Natural killer cell treated with Interleukin-12 subunit alpha and Interleukin-12 subunit beta and Interleukin-15 and Interleukin-18, amount 100 ng/mL, for 72 hours (primary cell): Measurements from ENCODE around the gene RPS6KA5. TPM values are rescaled to one million over a fixed set of nuclear protein-coding genes. Genes with fewer than 3 reads are reported as not detected.
"Not testable (repeated sequence)": the region's sequence is repeated elsewhere in the genome, so short reads cannot be mapped to it uniquely, and the experiment has no call there.

Experiments
- ATAC-seq, 2 donors: fragments of 150-1000 bp; cut with Tn5 transposase in 1 of 2; sonication (Bioruptor Pico), chemical (Tn5 transposase) in 1 of 2; 2 replicates each; pipeline ENCODE4 v1.10.0; 2021
- DNase-seq: peaks from one replicate; pipeline ENCODE4 v3.0.0; 2022; ENCODE audit warnings: low spot score
- H3K27ac Mint-ChIP-seq, 2 donors: 1 replicate in 1 of 2; 2 replicates in 1 of 2; pipeline ENCODE4 v1.8.0; 2022; ENCODE audit warnings: mixed read lengths in 2 of 2, mild to moderate bottlenecking in 1 of 2, moderate library complexity in 1 of 2
- H3K27me3 Mint-ChIP-seq, 2 donors: 1 replicate in 1 of 2; 2 replicates in 1 of 2; pipeline ENCODE4 v1.8.0; 2022; ENCODE audit warnings: mixed read lengths in 2 of 2
- H3K36me3 Mint-ChIP-seq: one replicate; pipeline ENCODE4 v1.8.0; 2022; ENCODE audit warnings: mixed read lengths
- H3K4me1 Mint-ChIP-seq, 2 donors: 1 replicate in 1 of 2; 2 replicates in 1 of 2; pipeline ENCODE4 v1.8.0; 2022; ENCODE audit warnings: low read depth in 2 of 2, mixed read lengths in 2 of 2, mild to moderate bottlenecking in 1 of 2
- H3K4me3 Mint-ChIP-seq: one replicate; pipeline ENCODE4 v1.8.0; 2022; ENCODE audit warnings: mixed read lengths
- H3K9me3 Mint-ChIP-seq: 2 replicates; pipeline ENCODE4 v1.8.0; 2022; ENCODE audit warnings: mixed read lengths
- total RNA-seq, 2 donors: library from RNA; stranded (reverse); gene quantifications; one replicate each; pipeline ENCODE4 v1.2.3, GENCODE V29; 2022

RPS6KA5 gene
- total RNA-seq, 2 donors from 2014 or later: 20.5 to 47.5 TPM

GRCh38 chr14:90846511-90846910 is 213.9 kb downstream of the RPS6KA5 start:
- H3K9me3 Mint-ChIP-seq: no peaks in the 10 kb centered on the region
- ATAC-seq: no peak
- H3K27me3 Mint-ChIP-seq: no peaks in the 10 kb centered on the region
- DNase-seq: no peak
- H3K36me3 Mint-ChIP-seq: no peaks in the 10 kb centered on the region
- peaks cover 6% of the 10 kb centered on the region in 2 donors for H3K4me1 Mint-ChIP-seq
- H3K27ac Mint-ChIP-seq: no peak overlapping the region
- H3K4me3 Mint-ChIP-seq: no peak overlapping the region

GRCh38 chr14:90844321-90844720 is 216.1 kb downstream of the RPS6KA5 start:
- Mint-ChIP-seq H3K27ac (no peak overlapping the region), H3K36me3 (no peaks in the 10 kb centered on the region), H3K4me3 (no peak overlapping the region), H3K4me1 (peaks cover 6% of the 10 kb centered on the region in 2 donors), H3K27me3 (no peaks in the 10 kb centered on the region), H3K9me3 (no peaks in the 10 kb centered on the region)
- ATAC-seq (no peak), DNase-seq (no peak)

- peak overlapping the region in 1 of 2 donors; percentile 30 for H3K27ac Mint-ChIP-seq
- no peaks in the 10 kb centered on the region for H3K36me3 Mint-ChIP-seq
- ATAC-seq: peak; percentile 58 to 76
- peaks cover 6% of the 10 kb centered on the region in 2 donors for H3K4me1 Mint-ChIP-seq
- no peak overlapping the region for H3K4me3 Mint-ChIP-seq
- DNase-seq: no peak
- no peaks in the 10 kb centered on the region for H3K9me3 Mint-ChIP-seq
- H3K27me3 Mint-ChIP-seq: no peaks in the 10 kb centered on the region
Measured at GRCh38 chr14:90842726-90843125, 217.7 kb downstream of the RPS6KA5 start.

GRCh38 chr14:90840667-90841066 is 219.8 kb downstream of the RPS6KA5 start:
- not testable (repeated sequence) for H3K4me3 Mint-ChIP-seq, DNase-seq, ATAC-seq, H3K4me1 Mint-ChIP-seq, H3K9me3 Mint-ChIP-seq, H3K27me3 Mint-ChIP-seq, H3K36me3 Mint-ChIP-seq
- H3K27ac Mint-ChIP-seq: peak overlapping the region in 1 of 2 donors; percentile 63

- peaks cover 10 to 12% of the 10 kb centered on the region in 2 donors for H3K4me1 Mint-ChIP-seq
- H3K27me3 Mint-ChIP-seq: no peaks in the 10 kb centered on the region
- no peak overlapping the region for H3K27ac Mint-ChIP-seq
- no peak overlapping the region for H3K4me3 Mint-ChIP-seq
- H3K9me3 Mint-ChIP-seq: no peaks in the 10 kb centered on the region
- DNase-seq: no peak
- H3K36me3 Mint-ChIP-seq: no peaks in the 10 kb centered on the region
- no peak for ATAC-seq
Measured at GRCh38 chr14:90839889-90840266, 220.6 kb downstream of the RPS6KA5 start.

GRCh38 chr14:90839024-90839888 is 221.2 kb downstream of the RPS6KA5 start:
- no peak overlapping the region for H3K4me3 Mint-ChIP-seq
- DNase-seq (no peak), ATAC-seq (no peak)
- H3K27me3 Mint-ChIP-seq: no peaks in the 10 kb centered on the region
- H3K36me3 Mint-ChIP-seq: no peaks in the 10 kb centered on the region
- no peak overlapping the region for H3K27ac Mint-ChIP-seq
- peaks cover 11 to 12% of the 10 kb centered on the region in 2 donors for H3K4me1 Mint-ChIP-seq
- no peaks in the 10 kb centered on the region for H3K9me3 Mint-ChIP-seq

- not testable (repeated sequence) for H3K27ac Mint-ChIP-seq, ATAC-seq, H3K4me3 Mint-ChIP-seq, H3K9me3 Mint-ChIP-seq, DNase-seq, H3K27me3 Mint-ChIP-seq, H3K36me3 Mint-ChIP-seq
- peaks cover 11 to 12% of the 10 kb centered on the region in 2 donors for H3K4me1 Mint-ChIP-seq
Measured at GRCh38 chr14:90838531-90838930, 221.9 kb downstream of the RPS6KA5 start.

- Mint-ChIP-seq H3K4me3 (no peak overlapping the region), H3K36me3 (no peaks in the 10 kb centered on the region), H3K4me1 (peaks cover 5 to 6% of the 10 kb centered on the region in 2 donors), H3K27ac (no peak overlapping the region), H3K9me3 (no peaks in the 10 kb centered on the region), H3K27me3 (peaks cover 0 to 2% of the 10 kb centered on the region in 2 donors)
- DNase-seq: no peak
- ATAC-seq: no peak
Measured at GRCh38 chr14:90837355-90837754, 223.1 kb downstream of the RPS6KA5 start.

- no peak overlapping the region for H3K27ac Mint-ChIP-seq
Measured at GRCh38 chr14:90836692-90837063, 223.8 kb downstream of the RPS6KA5 start.

GRCh38 chr14:90831821-90832220 is 228.6 kb downstream of the RPS6KA5 start:
- Mint-ChIP-seq H3K9me3 (peaks cover 4% of the 10 kb centered on the region), H3K27me3 (peaks cover 0 to 5% of the 10 kb centered on the region in 2 donors), H3K4me3 (no peak overlapping the region), H3K4me1 (peaks cover 29% of the 10 kb centered on the region in 2 donors), H3K27ac (peak overlapping the region in 1 of 2 donors; percentile 80), H3K36me3 (no peaks in the 10 kb centered on the region)
- DNase-seq (no peak), ATAC-seq (no peak)

More at GRCh38 chr14:90836692-90837063, 223.8 kb downstream of the RPS6KA5 start:
- DNase-seq (no peak), ATAC-seq (no peak)
- H3K36me3 Mint-ChIP-seq: no peaks in the 10 kb centered on the region
- peaks cover 0 to 4% of the 10 kb centered on the region in 2 donors for H3K27me3 Mint-ChIP-seq
- peaks cover 6 to 7% of the 10 kb centered on the region in 2 donors for H3K4me1 Mint-ChIP-seq
- no peak overlapping the region for H3K4me3 Mint-ChIP-seq
- no peaks in the 10 kb centered on the region for H3K9me3 Mint-ChIP-seq

- H3K27ac Mint-ChIP-seq: peak overlapping the region in 1 of 2 donors; percentile 80
- peaks cover 4% of the 10 kb centered on the region for H3K9me3 Mint-ChIP-seq
- ATAC-seq (no peak), DNase-seq (no peak)
- H3K36me3 Mint-ChIP-seq: no peaks in the 10 kb centered on the region
- H3K4me1 Mint-ChIP-seq: peaks cover 29% of the 10 kb centered on the region in 2 donors
- H3K27me3 Mint-ChIP-seq: peaks cover 0 to 5% of the 10 kb centered on the region in 2 donors
- H3K4me3 Mint-ChIP-seq: no peak overlapping the region
Measured at GRCh38 chr14:90830931-90831701, 229.3 kb downstream of the RPS6KA5 start.

- Mint-ChIP-seq H3K36me3 (no peaks in the 10 kb centered on the region), H3K27me3 (peaks cover 0 to 5% of the 10 kb centered on the region in 2 donors), H3K9me3 (peaks cover 4% of the 10 kb centered on the region), H3K4me1 (peaks cover 23 to 24% of the 10 kb centered on the region in 2 donors), H3K4me3 (no peak overlapping the region), H3K27ac (peak overlapping the region; percentile 99 to 100)
- no peak for ATAC-seq
- DNase-seq: no peak
Measured at GRCh38 chr14:90829677-90830076, 230.8 kb downstream of the RPS6KA5 start.

GRCh38 chr14:90828642-90829487 is 231.6 kb downstream of the RPS6KA5 start:
- Mint-ChIP-seq H3K27me3 (peaks cover 0 to 3% of the 10 kb centered on the region in 2 donors), H3K27ac (peak overlapping the region; percentile 99 to 100), H3K36me3 (peaks cover 5% of the 10 kb centered on the region), H3K4me1 (peaks cover 23 to 24% of the 10 kb centered on the region in 2 donors), H3K9me3 (peaks cover 8% of the 10 kb centered on the region), H3K4me3 (peak overlapping the region; percentile 90)
- DNase-seq: peak; percentile 77
- ATAC-seq: peak; percentile 85 to 87
